HepG2 (cell line): ENCODE measurements around the gene GIPC3. TPM values are rescaled to one million over a fixed set of nuclear protein-coding genes. Genes with fewer than 3 reads are reported as not detected.

ENCODE experiments used
- ATAC-seq: fragments of 200-7000 bp; cut with Tn5 transposase; 3 replicates; pipeline ENCODE4 v1.9.1; 2020; ENCODE audit warnings: mild to moderate bottlenecking, moderate library complexity
- BruUV-seq: library from RNA; stranded (reverse); fragments of 400-500 nt; replicated peaks from 2 replicates; lab custom pipeline; 2021; lab: Mats Ljungman, UMichigan
- CTCF ChIA-PET: fragments of 300-600 bp; formaldehyde crosslinking; extraction: SDS; loops from one replicate; lab custom pipeline; 2021; ENCODE audit warnings: low total read pairs, inconsistent platforms, low intra/inter-chr PET ratio; lab: Yijun Ruan, JAX
- POLR2A ChIA-PET: fragments of 350-600 bp; sonication (Branson Sonifier 250); formaldehyde crosslinking; loops from one replicate; lab custom pipeline; 2020; ENCODE audit warnings: antibody characterized with exemption, inconsistent platforms; lab: Yijun Ruan, JAX
- DNase-seq: peaks from one replicate; pipeline ENCODE4 v3.0.0-alpha.2; 2015; ENCODE audit warnings: low spot score
- FAIRE-seq: peaks from 3 replicates; lab custom pipeline; 2011; peaks lifted over from hg19 to GRCh38; lab: Jason Lieb, UNC
- H2AFZ ChIP-seq: one replicate; pipeline ENCODE4 v1.6.1; 2011; ENCODE audit warnings: low read length, inconsistent platforms
- H3K27ac ChIP-seq: fragments of 300-600 bp; 3 replicates; pipeline ENCODE4 v1.8.0; 2011; ENCODE audit warnings: mixed run types, mild to moderate bottlenecking, mixed read lengths, low read length, inconsistent platforms; ENCODE audit not compliant: insufficient read depth; ENCODE audit errors: extremely low read length
- H3K27me3 ChIP-seq, 2 experiments: fragments of 200-600 bp in 1 of 2; 2 replicates in 1 of 2; 3 replicates in 1 of 2; pipeline versions ENCODE4 v1.6.0 to v1.8.0; 2011; ENCODE audit warnings: low read length in 2 of 2, mild to moderate bottlenecking in 2 of 2, moderate library complexity in 2 of 2, inconsistent platforms in 1 of 2; ENCODE audit not compliant: insufficient read depth in 2 of 2, control insufficient read depth in 1 of 2
- H3K36me3 ChIP-seq, 2 experiments: fragments of 200-600 bp in 1 of 2; replicated peaks in 1 of 2; 2 replicates in 1 of 2; 3 replicates in 1 of 2; pipeline versions ENCODE4 v1.5.1 to v1.8.0; 2011; ENCODE audit warnings: low read length in 2 of 2, inconsistent platforms in 1 of 2; ENCODE audit not compliant: insufficient read depth in 2 of 2, control insufficient read depth in 1 of 2
- H3K4me1 ChIP-seq: 2 replicates; pipeline ENCODE4 v1.5.1; 2012; ENCODE audit warnings: low read length, inconsistent platforms; ENCODE audit not compliant: insufficient read depth
- H3K4me2 ChIP-seq: 2 replicates; pipeline ENCODE4 v1.6.0; 2011; ENCODE audit warnings: low read depth, low read length, inconsistent platforms
- H3K4me3 ChIP-seq, 3 experiments: fragments of 200-600 bp in 1 of 3; sonication (generic), shearing (Covaris generic) in 1 of 3; replicated peaks in 1 of 3; 2 replicates each; pipeline ENCODE4 v1.5.1; 2011 to 2016; ENCODE audit warnings: low read length in 3 of 3, inconsistent platforms in 2 of 3, low read depth in 2 of 3, mild to moderate bottlenecking in 2 of 3, control low read depth in 1 of 3, mixed read lengths in 1 of 3; ENCODE audit not compliant: insufficient read depth in 1 of 3
- H3K79me2 ChIP-seq: one replicate; pipeline ENCODE4 v1.6.1; 2011; ENCODE audit warnings: low read length, inconsistent platforms; ENCODE audit not compliant: insufficient read depth
- H3K9ac ChIP-seq: 2 replicates; pipeline ENCODE4 v1.6.0; 2011; ENCODE audit warnings: mild to moderate bottlenecking, low read depth, low read length, inconsistent platforms; ENCODE audit not compliant: insufficient read depth
- H3K9me3 ChIP-seq: 2 replicates; pipeline ENCODE4 v1.5.1; 2012; ENCODE audit warnings: mild to moderate bottlenecking, low read length
- H4K20me1 ChIP-seq: 2 replicates; pipeline ENCODE4 v1.6.0; 2011; ENCODE audit warnings: inconsistent platforms, mild to moderate bottlenecking, low read length, moderate library complexity; ENCODE audit not compliant: insufficient read depth
- CREB3 ChIP-seq: sonication (generic); formaldehyde crosslinking; IDR thresholded peaks from 2 replicates; pipeline ENCODE4 v1.5.0; 2020; ENCODE audit warnings: missing genetic modification reagents
- HIVEP1 ChIP-seq: sonication (generic); formaldehyde crosslinking; IDR thresholded peaks from 2 replicates; pipeline ENCODE4 v1.4.0; 2020; ENCODE audit warnings: mild to moderate bottlenecking, missing genetic modification reagents
- MBD4 ChIP-seq: IDR thresholded peaks from 2 replicates; pipeline ENCODE4 v1.6.1; 2012; ENCODE audit warnings: low read length, inconsistent platforms, borderline replicate concordance
- MEIS1 ChIP-seq: sonication (generic); formaldehyde crosslinking; IDR thresholded peaks from 2 replicates; pipeline ENCODE4 v1.9.0; 2021; ENCODE audit warnings: mild to moderate bottlenecking, missing genetic modification reagents, moderate library complexity, borderline replicate concordance
- SMAD3 ChIP-seq: sonication (generic); formaldehyde crosslinking; IDR thresholded peaks from 2 replicates; pipeline ENCODE4 v1.4.0; 2020; ENCODE audit warnings: missing genetic modification reagents
- SMYD3 ChIP-seq: sonication (generic); formaldehyde crosslinking; IDR thresholded peaks from 2 replicates; pipeline ENCODE4 v1.8.1; 2023; ENCODE audit warnings: mild to moderate bottlenecking, missing genetic modification reagents
- ZFYVE20 ChIP-seq: sonication (generic); formaldehyde crosslinking; IDR thresholded peaks from 2 replicates; pipeline ENCODE4 v1.8.0; 2023; ENCODE audit warnings: low read depth, mild to moderate bottlenecking, moderate library complexity, missing genetic modification reagents, borderline replicate concordance
- ZKSCAN5 ChIP-seq: sonication (generic); formaldehyde crosslinking; IDR thresholded peaks from 2 replicates; pipeline ENCODE4 v1.5.1; 2020; ENCODE audit warnings: mild to moderate bottlenecking, missing genetic modification reagents
- ZNF180 ChIP-seq: sonication (generic); formaldehyde crosslinking; IDR thresholded peaks from 2 replicates; pipeline ENCODE4 v1.4.0; 2020; ENCODE audit warnings: low read depth, missing genetic modification reagents, borderline replicate concordance
- ZNF468 ChIP-seq: sonication (generic); formaldehyde crosslinking; IDR thresholded peaks from 2 replicates; pipeline ENCODE4 v1.8.0; 2022; ENCODE audit warnings: mild to moderate bottlenecking, moderate library complexity, missing genetic modification reagents
- ZNF749 ChIP-seq: sonication (generic); formaldehyde crosslinking; IDR thresholded peaks from 2 replicates; pipeline ENCODE4 v1.8.0; 2022; ENCODE audit warnings: mild to moderate bottlenecking, missing genetic modification reagents, moderate library complexity, borderline replicate concordance
- WGBS: methylation state at CpG from one replicate; pipeline ENCODE4 v1.1.6; 2017; ENCODE audit warnings: low lambda C conversion rate; 5-methylcytosine and 5-hydroxymethylcytosine counted together
- in situ Hi-C: cut with HindIII; loops from 2 replicates; pipeline ENCODE4 v1.10.0; 2017; ENCODE audit warnings: low pct_unique_long_range_greater_than_20kb; ENCODE audit not compliant: extremely low pct_ligation_motif_present
- intact Hi-C: fragments of 100-400 bp; cut with micrococcal nuclease; formaldehyde crosslinking; loops from one replicate; pipeline ENCODE4 v1.10.0; 2022; ENCODE audit not compliant: unreplicated experiment
- polyA plus RNA-seq, 8 experiments: library from polyadenylated mRNA; depleted of rRNA in 3 of 8; stranded (reverse) in 7 of 8; unstranded in 1 of 8; fragments of >200 nt; fragmentation: Illumina TruSeq in 4 of 8; extraction: Trizol in 4 of 8; gene quantifications; 2 replicates each; pipeline versions ENCODE4 v1.2.1 to v1.2.3, GENCODE V29; 2011 to 2016; ENCODE audit warnings: low read depth in 4 of 8, missing spikeins in 1 of 8, mixed read lengths in 1 of 8; ENCODE audit not compliant: insufficient read depth in 1 of 8
- total RNA-seq, 5 experiments: library from RNA; depleted of rRNA; stranded (reverse); fragments of >200 nt; fragmentation: Illumina TruSeq; extraction: Trizol; gene quantifications; 2 replicates each; pipeline ENCODE4 v1.2.3, GENCODE V29; 2016; ENCODE audit warnings: low read depth in 1 of 5
- TF ChIP-seq, protein P1 (sequence below): sonication (generic); formaldehyde crosslinking; IDR thresholded peaks from 2 replicates; pipeline ENCODE4 v1.4.0; 2020; ENCODE audit warnings: missing genetic modification reagents, borderline replicate concordance

GIPC3 gene
- total and polyA plus RNA-seq, 2 of the 13 experiments (the other 11 are each of a cell fraction or from before 2014, with no cell fraction given) = 0.05 TPM; not detected in 1

GRCh38 chr19:3613818-3614661 lies 28.8 kb downstream of the GIPC3 start:
- intact Hi-C loops (no loop called here), in situ Hi-C loops (no loop called here)
- Histone ChIP-seq H3K4me2 (no peak overlapping the region), H4K20me1 (no peaks in the 10 kb centered on the region), H2AFZ (no peak overlapping the region), H3K4me1 (no peaks in the 10 kb centered on the region), H3K79me2 (no peaks in the 10 kb centered on the region), H3K9me3 (no peaks in the 10 kb centered on the region), H3K27ac (no peak overlapping the region), H3K36me3 (peaks cover 5 to 13% of the 10 kb centered on the region in 2 experiments; a peak in 3 of 5 replicates), H3K9ac (no peak overlapping the region), H3K4me3 (no peak overlapping the region), H3K27me3 (no peaks in the 10 kb centered on the region)
- BruUV-seq = no TSS peak
- DNase-seq (no peak), ATAC-seq (no peak), FAIRE-seq (no peak)
- WGBS = 96% methylated on average over 16 of the region's 39 CpGs
- ChIA-PET POLR2A (no interaction called here), CTCF (no interaction called here)
- TF ChIP-seq HIVEP1 (CRISPR knock-in tag) = no peak
- TF ChIP-seq MEIS1 (CRISPR knock-in tag) = no peak
- TF ChIP-seq ZNF749 = no peak
- TF ChIP-seq CREB3 = no peak
- no peak for TF ChIP-seq SMAD3
- no peak for TF ChIP-seq ZKSCAN5 (CRISPR knock-in tag)
- TF ChIP-seq SMYD3 = no peak
- TF ChIP-seq ZFYVE20 (CRISPR knock-in tag) = no peak
- no peak for TF ChIP-seq ZNF180 (CRISPR knock-in tag)
- TF ChIP-seq, protein P1, sequence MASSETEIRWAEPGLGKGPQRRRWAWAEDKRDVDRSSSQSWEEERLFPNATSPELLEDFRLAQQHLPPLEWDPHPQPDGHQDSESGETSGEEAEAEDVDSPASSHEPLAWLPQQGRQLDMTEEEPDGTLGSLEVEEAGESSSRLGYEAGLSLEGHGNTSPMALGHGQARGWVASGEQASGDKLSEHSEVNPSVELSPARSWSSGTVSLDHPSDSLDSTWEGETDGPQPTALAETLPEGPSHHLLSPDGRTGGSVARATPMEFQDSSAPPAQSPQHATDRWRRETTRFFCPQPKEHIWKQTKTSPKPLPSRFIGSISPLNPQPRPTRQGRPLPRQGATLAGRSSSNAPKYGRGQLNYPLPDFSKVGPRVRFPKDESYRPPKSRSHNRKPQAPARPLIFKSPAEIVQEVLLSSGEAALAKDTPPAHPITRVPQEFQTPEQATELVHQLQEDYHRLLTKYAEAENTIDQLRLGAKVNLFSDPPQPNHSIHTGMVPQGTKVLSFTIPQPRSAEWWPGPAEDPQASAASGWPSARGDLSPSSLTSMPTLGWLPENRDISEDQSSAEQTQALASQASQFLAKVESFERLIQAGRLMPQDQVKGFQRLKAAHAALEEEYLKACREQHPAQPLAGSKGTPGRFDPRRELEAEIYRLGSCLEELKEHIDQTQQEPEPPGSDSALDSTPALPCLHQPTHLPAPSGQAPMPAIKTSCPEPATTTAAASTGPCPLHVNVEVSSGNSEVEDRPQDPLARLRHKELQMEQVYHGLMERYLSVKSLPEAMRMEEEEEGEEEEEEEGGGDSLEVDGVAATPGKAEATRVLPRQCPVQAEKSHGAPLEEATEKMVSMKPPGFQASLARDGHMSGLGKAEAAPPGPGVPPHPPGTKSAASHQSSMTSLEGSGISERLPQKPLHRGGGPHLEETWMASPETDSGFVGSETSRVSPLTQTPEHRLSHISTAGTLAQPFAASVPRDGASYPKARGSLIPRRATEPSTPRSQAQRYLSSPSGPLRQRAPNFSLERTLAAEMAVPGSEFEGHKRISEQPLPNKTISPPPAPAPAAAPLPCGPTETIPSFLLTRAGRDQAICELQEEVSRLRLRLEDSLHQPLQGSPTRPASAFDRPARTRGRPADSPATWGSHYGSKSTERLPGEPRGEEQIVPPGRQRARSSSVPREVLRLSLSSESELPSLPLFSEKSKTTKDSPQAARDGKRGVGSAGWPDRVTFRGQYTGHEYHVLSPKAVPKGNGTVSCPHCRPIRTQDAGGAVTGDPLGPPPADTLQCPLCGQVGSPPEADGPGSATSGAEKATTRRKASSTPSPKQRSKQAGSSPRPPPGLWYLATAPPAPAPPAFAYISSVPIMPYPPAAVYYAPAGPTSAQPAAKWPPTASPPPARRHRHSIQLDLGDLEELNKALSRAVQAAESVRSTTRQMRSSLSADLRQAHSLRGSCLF (CRISPR knock-in tag) = no peak
- no peak for TF ChIP-seq MBD4
- no peak for TF ChIP-seq ZNF468
